ENCODE results near the gene EDRF1. TPM values are rescaled to one million over a fixed set of nuclear protein-coding genes. Genes with fewer than 3 reads are reported as not detected.

EDRF1 gene
- total RNA-seq, 4 donors from 2014 or later: 20.1 to 29.0 (median 24.3) TPM

GRCh38 chr10:125788156-125789034 lies 68.9 kb downstream of the EDRF1 start:
- Histone ChIP-seq H3K27me3 (no peaks in the 10 kb centered on the region), H3K9me3 (no peaks in the 10 kb centered on the region), H3K27ac (no peak overlapping the region), H3K4me1 (no peaks in the 10 kb centered on the region), H3K4me3 (no peak overlapping the region), H3K36me3 (peaks cover 0 to 72% (median 0%) of the 10 kb centered on the region in 3 donors)
- DNase-seq (ENCODE audit: low spot score in 2 of 2): no peak
- no peak for TF ChIP-seq EP300 (IDR thresholded peaks at IDR 0.05)
- no peak for TF ChIP-seq POLR2A (IDR thresholded peaks at IDR 0.05)
- 81 to 88% methylated on average over 17 of the region's 17 CpGs for WGBS, 2 donors

GRCh38 chr10:125792342-125793300 lies 73.1 kb downstream of the EDRF1 start:
- H3K27me3 ChIP-seq: no peaks in the 10 kb centered on the region
- 87 to 90% methylated on average over 14 of the region's 14 CpGs for WGBS, 2 donors
- no peak overlapping the region for H3K27ac ChIP-seq
- H3K36me3 ChIP-seq: peaks cover 0 to 90% (median 8%) of the 10 kb centered on the region in 3 donors
- no peak overlapping the region for H3K4me3 ChIP-seq
- no peak for DNase-seq (ENCODE audit: low spot score in 2 of 2)
- TF ChIP-seq POLR2A (IDR thresholded peaks at IDR 0.05) (no peak), EP300 (IDR thresholded peaks at IDR 0.05) (no peak), CTCF (IDR thresholded peaks at IDR 0.05) (no peak)
- no peaks in the 10 kb centered on the region for H3K4me1 ChIP-seq
- H3K9me3 ChIP-seq: no peaks in the 10 kb centered on the region

GRCh38 chr10:125795128-125795527 lies 75.6 kb downstream of the EDRF1 start:
- H3K36me3 ChIP-seq: peaks cover 0 to 90% (median 8%) of the 10 kb centered on the region in 3 donors
- no peak for TF ChIP-seq EP300 (IDR thresholded peaks at IDR 0.05)
- TF ChIP-seq POLR2A (IDR thresholded peaks at IDR 0.05): no peak
- TF ChIP-seq CTCF (IDR thresholded peaks at IDR 0.05): no peak

GRCh38 chr10:125795637-125796190 lies 76.2 kb downstream of the EDRF1 start:
- Histone ChIP-seq H3K4me3 (no peak overlapping the region), H3K27me3 (no peaks in the 10 kb centered on the region), H3K9me3 (no peaks in the 10 kb centered on the region), H3K36me3 (peaks cover 0 to 96% (median 8%) of the 10 kb centered on the region in 3 donors), H3K4me1 (no peaks in the 10 kb centered on the region), H3K27ac (no peak overlapping the region)
- TF ChIP-seq CTCF (IDR thresholded peaks at IDR 0.05): no peak
- no peak for TF ChIP-seq EP300 (IDR thresholded peaks at IDR 0.05)
- no peak for TF ChIP-seq POLR2A (IDR thresholded peaks at IDR 0.05)
- WGBS, 2 donors: 88 to 91% methylated on average over 8 of the region's 8 CpGs
- no peak for DNase-seq (ENCODE audit: low spot score in 2 of 2)

More at GRCh38 chr10:125795128-125795527, 75.6 kb downstream of the EDRF1 start:
- 83 to 87% methylated on average over 1 to 2 of the region's 2 CpGs for WGBS, 2 donors
- H3K9me3 ChIP-seq: no peaks in the 10 kb centered on the region
- DNase-seq (ENCODE audit: low spot score in 2 of 2): no peak
- H3K4me3 ChIP-seq: no peak overlapping the region
- H3K4me1 ChIP-seq: no peaks in the 10 kb centered on the region
- H3K27ac ChIP-seq: no peak overlapping the region
- H3K27me3 ChIP-seq: no peaks in the 10 kb centered on the region

GRCh38 chr10:125797424-125797823 lies 77.9 kb downstream of the EDRF1 start:
- H3K4me3 ChIP-seq: no peak overlapping the region
- no peak for DNase-seq (ENCODE audit: low spot score in 2 of 2)
- 92 to 93% methylated on average over 8 of the region's 8 CpGs for WGBS, 2 donors
- TF ChIP-seq EP300 (IDR thresholded peaks at IDR 0.05): no peak
- TF ChIP-seq POLR2A (IDR thresholded peaks at IDR 0.05): no peak
- no peak for TF ChIP-seq CTCF (IDR thresholded peaks at IDR 0.05)
- no peak overlapping the region for H3K27ac ChIP-seq
- H3K27me3 ChIP-seq: no peaks in the 10 kb centered on the region
- peaks cover 0 to 98% (median 8%) of the 10 kb centered on the region in 3 donors for H3K36me3 ChIP-seq
- H3K9me3 ChIP-seq: no peaks in the 10 kb centered on the region
- no peaks in the 10 kb centered on the region for H3K4me1 ChIP-seq
